ENCODE measurements around the gene SF1.

SF1 gene

GRCh38 chr11:64762277-64762673, 16.1 kb downstream of the SF1 start:
- no peak for TF ChIP-seq CTCF (IDR thresholded peaks at IDR 0.05; ENCODE audit: control insufficient read depth, insufficient read depth, low read depth, low read length, missing control alignments)
- no peak for DNase-seq (ENCODE audit: low read depth)
- no peak overlapping the region for H3K4me3 ChIP-seq (ENCODE audit: control insufficient read depth, low read depth, low read length)

GRCh38 chr11:64760759-64761420, 17.5 kb downstream of the SF1 start:
- no peak overlapping the region for H3K4me3 ChIP-seq (ENCODE audit: control insufficient read depth, low read depth, low read length)
- DNase-seq (ENCODE audit: low read depth) = no peak
- no peak for TF ChIP-seq CTCF (IDR thresholded peaks at IDR 0.05; ENCODE audit: control insufficient read depth, insufficient read depth, low read depth, low read length, missing control alignments)

- no peak for DNase-seq (ENCODE audit: low read depth)
- H3K4me3 ChIP-seq (ENCODE audit: control insufficient read depth, low read depth, low read length) = no peak within 1 kb of the TSS
- TF ChIP-seq CTCF (IDR thresholded peaks at IDR 0.05; ENCODE audit: control insufficient read depth, insufficient read depth, low read depth, low read length, missing control alignments) = no peak
Measured at GRCh38 chr11:64759722-64760719, 18.3 kb downstream of the SF1 start, which contains the start of gene PYGM. Gene PYGM, minus strand, starts transcription at chr11:64759974. Its CDS starts 76 bp downstream, at chr11:64759898.

GRCh38 chr11:64759131-64759721, 19.1 kb downstream of the SF1 start:
- no peak for DNase-seq (ENCODE audit: low read depth)
- no peak for TF ChIP-seq CTCF (IDR thresholded peaks at IDR 0.05; ENCODE audit: control insufficient read depth, insufficient read depth, low read depth, low read length, missing control alignments)
- no peak overlapping the region for H3K4me3 ChIP-seq (ENCODE audit: control insufficient read depth, low read depth, low read length)

- H3K4me3 ChIP-seq (ENCODE audit: control insufficient read depth, low read depth, low read length) = no peak overlapping the region
- no peak for TF ChIP-seq CTCF (IDR thresholded peaks at IDR 0.05; ENCODE audit: control insufficient read depth, insufficient read depth, low read depth, low read length, missing control alignments)
- no peak for DNase-seq (ENCODE audit: low read depth)
Measured at GRCh38 chr11:64758330-64759079, 19.8 kb downstream of the SF1 start.

Data from AG09309 (cell line).